HuH-7.5 (cell line): Measurements from ENCODE around the gene SLC9A2.

ENCODE experiments used
- DNase-seq: peaks from one replicate; pipeline ENCODE4 v3.0.0; 2011; ENCODE audit warnings: low spot score

SLC9A2 gene

GRCh38 chr2:102620332-102620731 is 979 bp downstream of the SLC9A2 start:
- DNase-seq: no peak

DNA sequence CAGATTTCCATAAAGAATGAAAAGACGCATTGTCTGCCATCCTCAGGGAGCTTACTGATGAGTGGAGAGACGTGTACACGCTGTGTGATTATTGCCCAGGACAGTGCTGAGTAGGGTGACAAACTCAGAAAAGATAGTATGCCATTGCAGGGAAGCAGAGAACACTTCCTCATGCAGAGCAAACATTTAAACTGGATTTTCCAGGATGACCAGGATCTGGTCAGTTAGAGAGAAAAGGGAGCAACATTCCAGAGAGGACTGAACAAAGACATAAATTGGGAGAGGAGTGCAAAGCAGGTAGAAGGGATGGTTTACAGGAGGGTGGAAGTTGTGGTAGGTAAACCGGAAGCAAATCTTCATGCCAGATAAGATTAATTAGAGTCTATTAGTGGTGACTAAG is 2.3 kb downstream of the SLC9A2 start:
- DNase-seq: no peak

- DNase-seq: no peak
Observed at GRCh38 chr2:102622646-102623045, 3.3 kb downstream of the SLC9A2 start.

GRCh38 chr2:102630458-102630857 is 11.1 kb downstream of the SLC9A2 start:
- DNase-seq: no peak

GRCh38 chr2:102632380-102633175 is 13.2 kb downstream of the SLC9A2 start:
- no peak for DNase-seq

DNA sequence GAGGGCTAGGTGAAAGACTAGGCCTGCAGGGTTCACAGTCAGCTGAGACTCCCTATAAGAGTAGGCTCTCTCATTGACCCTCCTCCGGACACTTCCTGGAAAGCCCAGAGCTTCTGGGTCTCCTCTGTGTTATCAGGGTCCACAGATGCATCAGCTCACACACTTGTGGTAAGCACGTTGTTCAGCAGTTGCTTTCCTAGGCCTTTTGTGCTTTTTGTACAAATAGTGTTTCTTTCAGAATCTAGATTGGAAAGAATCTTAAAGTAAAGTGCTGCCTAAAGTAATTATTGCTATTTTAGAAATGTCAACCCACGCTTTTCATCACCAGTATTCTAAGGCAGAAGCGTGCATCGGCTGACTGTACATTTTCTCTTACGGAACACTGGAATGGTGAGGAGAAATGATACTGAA is 15.5 kb downstream of the SLC9A2 start:
- no peak for DNase-seq

DNA sequence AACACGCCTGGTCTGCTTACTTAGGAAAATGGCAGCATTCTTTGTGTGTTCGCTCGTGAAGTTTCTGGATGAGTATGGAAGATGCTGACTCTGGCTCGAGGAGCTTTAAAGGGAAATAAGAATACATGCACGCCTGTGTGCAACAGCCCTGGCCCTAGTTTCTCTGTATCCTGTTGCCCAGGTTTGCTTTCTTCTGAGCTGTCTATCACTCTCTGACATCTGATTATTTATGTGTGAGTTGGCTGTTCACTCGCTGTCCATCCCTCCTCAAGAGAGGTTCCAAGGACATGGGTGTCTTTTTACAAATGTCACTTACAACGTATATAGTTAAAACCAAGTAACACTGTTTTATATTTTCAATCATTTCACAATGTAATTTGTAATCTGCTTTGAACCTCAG is 16.0 kb downstream of the SLC9A2 start:
- no peak for DNase-seq

GRCh38 chr2:102636283-102636907 is 17.0 kb downstream of the SLC9A2 start:
- DNase-seq: no peak

DNA sequence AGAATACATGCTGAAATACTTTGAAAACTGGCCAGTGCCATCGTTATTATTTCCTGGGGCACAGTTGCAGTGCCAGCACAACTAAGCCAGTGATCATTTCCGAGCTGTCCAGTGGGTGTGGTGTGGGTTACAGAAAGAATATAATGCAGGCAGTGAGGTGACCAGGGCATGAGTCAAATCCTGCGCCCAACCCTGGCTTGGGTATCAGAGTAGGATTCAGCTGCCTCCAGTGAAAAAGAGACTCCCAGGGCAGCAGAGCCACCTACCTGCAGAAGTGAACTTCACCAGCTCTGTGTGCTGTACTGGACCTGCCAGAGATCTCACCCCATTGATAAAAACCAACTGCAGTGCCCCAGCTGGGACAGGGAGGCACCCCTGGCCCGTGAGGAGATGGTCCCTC is 18.0 kb downstream of the SLC9A2 start:
- no peak for DNase-seq

DNA sequence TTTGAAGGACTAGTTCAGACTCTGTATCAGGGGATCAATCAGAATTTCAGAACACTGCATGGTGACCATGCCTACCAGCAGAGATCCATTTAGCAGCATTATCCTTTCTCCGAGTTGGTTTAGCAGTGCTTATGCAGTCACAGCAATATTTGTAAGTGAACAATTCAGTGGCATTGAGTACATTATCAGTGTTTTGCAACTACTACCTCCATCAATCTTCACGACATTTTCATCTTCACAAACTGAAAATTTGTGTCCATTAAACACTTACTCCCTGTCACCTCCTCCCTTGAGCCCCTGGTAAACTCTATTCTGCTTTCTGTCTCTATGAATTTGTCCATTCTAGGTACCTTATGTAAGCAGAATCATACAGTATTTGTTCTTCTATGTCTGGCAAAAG is 20.1 kb downstream of the SLC9A2 start:
- no peak for DNase-seq

DNA sequence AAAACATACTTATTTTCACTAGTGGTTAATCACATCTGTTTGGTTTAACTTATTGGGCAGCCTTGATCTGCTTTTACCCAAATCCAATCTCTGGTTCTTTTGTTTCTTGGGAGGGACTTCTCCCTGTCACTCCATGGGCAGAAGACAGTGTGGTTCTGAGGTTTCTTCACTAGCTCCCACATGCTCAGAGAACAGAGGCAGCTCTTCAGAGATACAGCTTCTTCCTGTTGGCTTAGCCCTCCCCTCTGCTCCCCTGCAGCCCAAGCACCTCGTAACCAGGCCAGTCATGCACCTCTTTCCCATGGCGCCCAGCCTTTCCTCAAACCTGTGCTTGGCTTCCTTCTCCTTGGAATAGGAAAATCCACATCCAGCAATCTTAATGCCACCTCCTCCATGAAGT is 32.8 kb downstream of the SLC9A2 start:
- no peak for DNase-seq

DNA sequence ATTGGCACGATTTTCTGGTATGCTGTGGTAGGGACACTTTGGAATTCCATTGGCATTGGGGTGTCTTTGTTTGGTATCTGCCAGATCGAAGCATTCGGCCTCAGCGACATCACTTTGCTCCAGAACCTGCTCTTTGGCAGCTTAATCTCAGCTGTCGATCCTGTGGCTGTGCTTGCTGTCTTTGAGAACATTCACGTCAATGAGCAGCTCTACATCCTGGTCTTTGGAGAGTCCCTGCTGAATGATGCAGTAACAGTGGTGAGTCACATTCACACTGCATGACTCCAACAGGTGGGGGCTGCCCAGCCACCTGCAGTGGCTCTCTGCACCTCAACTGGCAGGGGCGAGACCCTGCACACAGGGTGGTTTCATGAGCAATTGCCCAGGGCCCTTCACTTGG is 38.4 kb downstream of the SLC9A2 start:
- no peak for DNase-seq

GRCh38 chr2:102660070-102660469 is 40.7 kb downstream of the SLC9A2 start:
- DNase-seq: no peak

DNA sequence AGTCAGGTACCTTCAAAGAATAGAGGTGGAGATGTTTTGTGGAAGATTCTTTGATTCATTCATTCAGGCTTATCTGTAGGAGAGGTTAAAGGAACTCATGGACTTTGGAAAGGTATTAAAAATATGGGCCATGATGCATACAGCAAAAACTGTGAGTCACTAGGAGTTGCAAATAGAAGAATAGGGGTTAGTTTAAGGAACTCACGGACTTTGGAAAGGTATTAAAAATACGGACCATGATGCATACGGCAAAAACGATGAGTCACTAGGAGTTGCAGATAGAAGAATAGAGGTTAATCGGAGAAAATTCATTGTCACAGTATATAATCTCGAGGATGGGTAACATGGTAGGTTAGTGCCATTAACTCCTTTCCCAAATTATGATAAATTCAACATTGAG is 41.2 kb downstream of the SLC9A2 start:
- no peak for DNase-seq

DNA sequence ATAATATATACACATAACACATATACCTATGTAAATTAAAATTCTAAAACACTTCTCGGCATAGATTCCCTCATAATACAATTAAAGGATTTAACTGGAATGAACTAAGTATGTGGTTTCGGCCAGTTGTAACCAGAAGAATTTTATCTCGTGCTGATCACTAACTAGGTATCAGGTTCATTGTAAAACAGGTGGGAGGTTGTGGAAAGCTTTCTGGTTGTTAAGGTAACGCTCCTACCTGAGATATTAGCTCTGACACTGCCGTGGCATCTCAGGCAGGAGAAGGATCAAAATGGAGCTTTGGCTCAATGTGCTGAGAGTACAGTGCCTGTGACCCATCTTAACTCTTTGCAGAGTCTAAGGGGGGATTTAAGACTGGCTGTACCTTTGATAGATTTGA is 42.5 kb downstream of the SLC9A2 start:
- no peak for DNase-seq

DNA sequence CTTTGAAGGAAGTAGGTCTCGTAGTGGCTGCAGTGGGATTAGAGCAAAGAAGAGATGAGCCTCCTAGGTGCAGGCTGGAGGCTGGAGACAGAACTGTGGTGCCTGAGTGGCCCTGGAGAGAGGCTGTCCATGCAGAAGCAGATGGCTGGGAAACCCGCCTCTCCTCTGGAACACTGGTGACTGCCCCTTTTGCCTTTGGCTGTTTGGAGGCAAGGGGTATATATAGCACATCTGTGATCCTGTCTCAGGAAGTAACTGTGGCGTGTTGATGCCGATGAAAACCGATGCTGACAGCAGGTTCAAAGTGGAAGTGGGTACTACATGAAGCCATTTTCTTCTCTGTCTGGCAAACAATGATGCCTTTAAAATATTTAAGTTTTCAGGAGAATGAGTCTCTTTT is 43.5 kb downstream of the SLC9A2 start:
- no peak for DNase-seq

DNA sequence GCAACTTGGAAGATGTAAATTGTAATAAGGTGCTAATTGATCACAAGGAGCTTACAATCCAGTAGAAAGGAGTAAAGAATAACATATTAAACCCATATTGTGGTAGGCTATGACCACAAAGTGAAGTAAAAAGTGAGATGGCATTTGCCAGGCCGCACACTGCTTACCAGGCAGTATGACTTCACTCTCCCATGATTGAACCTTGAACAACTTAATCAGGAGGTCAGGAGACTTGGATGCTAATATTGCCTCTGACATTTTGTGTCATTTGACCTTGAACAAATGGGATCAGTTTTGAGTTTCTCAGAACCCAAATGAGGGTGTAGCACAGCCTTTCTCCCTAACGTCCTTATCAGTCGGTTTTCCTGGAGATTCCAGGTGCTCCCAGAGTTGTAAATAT is 44.0 kb downstream of the SLC9A2 start:
- no peak for DNase-seq

- DNase-seq: peak; percentile 10
Observed at GRCh38 chr2:102664471-102664909, 45.1 kb downstream of the SLC9A2 start.

- DNase-seq: no peak
Observed at GRCh38 chr2:102667072-102667471, 47.7 kb downstream of the SLC9A2 start.

DNA sequence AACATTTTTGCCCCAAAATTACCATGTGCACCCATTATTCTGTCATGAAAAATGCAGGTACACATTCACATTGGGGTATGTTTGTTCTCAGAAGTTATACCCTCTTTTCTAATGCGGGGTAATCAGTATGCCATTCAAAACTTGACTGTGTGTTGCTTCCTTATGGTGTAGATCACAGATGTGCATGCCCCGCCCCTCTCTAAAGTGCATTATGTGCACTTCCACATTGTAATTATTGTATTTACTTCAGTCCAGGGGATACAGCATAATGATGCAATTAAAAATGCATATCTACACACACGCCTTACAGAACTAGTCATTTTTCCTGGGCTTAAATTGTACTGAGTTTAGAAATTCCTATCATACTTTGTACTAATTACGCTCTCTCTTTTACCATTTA is 48.8 kb downstream of the SLC9A2 start:
- no peak for DNase-seq

- DNase-seq: no peak
Observed at GRCh38 chr2:102669401-102669800, 50.0 kb downstream of the SLC9A2 start.

DNA sequence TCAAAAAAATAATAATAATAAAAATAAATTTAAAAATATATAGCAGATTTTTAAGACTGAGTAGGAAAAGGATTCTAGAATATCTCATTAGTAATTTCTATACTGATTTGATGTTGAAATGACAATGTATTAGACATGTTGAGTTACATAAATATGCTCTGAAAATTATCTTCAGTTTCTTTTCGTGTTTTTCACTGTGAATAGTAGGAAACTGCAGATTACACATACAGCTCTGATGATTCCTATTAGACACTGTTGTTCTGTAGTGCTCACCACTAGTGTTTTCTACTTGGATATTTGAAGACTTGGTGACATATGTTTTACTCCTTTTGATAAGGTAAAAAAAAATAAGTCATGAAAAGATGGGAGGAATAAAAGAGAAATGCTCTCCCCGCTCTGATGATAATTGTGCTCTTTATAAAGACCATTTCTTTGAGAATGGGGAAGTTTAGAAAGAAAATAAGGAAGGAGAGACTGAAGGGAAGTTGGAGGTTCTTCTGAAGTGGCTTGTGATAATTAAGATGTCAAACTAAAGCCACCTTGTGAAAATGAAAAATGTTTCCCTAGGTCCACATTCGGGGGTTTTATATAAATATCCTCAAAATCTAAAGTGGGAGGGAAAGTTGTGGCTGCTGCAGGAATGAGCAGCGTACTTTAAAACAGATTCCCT is 52.9 kb downstream of the SLC9A2 start:
- no peak for DNase-seq

GRCh38 chr2:102674370-102674769 is 55.0 kb downstream of the SLC9A2 start:
- DNase-seq: no peak
